Left hindlimb (tissue), 1 donor: ENCODE results near the gene LIN7A.
"Not testable (repeated sequence)": the region's sequence is repeated elsewhere in the genome, so short reads cannot be mapped to it uniquely, and the experiment has no call there.

Experiments
- DNase-seq: peaks from one replicate; pipeline ENCODE4 v3.0.0-alpha.2; 2018

LIN7A gene

DNA sequence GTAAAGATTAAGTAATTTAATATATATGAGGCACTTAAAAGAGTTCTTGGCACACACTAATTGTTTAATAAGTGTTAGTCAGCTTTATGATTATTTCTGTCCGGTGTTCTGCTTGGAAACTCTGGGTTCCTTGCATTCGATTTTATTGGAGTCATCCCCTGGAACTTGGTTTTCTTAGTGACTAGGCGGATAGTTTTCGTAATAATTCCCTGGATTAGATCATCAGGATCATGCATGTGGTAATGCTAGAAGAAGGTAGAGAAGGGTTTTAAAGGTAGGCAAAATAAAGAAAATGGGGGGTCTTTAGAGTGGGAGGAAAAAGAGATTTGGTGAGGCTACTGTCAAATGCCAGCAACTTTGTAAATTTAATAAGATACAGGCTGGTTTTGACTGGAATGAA, 132.6 kb downstream of the LIN7A start:
- DNase-seq = no peak

DNA sequence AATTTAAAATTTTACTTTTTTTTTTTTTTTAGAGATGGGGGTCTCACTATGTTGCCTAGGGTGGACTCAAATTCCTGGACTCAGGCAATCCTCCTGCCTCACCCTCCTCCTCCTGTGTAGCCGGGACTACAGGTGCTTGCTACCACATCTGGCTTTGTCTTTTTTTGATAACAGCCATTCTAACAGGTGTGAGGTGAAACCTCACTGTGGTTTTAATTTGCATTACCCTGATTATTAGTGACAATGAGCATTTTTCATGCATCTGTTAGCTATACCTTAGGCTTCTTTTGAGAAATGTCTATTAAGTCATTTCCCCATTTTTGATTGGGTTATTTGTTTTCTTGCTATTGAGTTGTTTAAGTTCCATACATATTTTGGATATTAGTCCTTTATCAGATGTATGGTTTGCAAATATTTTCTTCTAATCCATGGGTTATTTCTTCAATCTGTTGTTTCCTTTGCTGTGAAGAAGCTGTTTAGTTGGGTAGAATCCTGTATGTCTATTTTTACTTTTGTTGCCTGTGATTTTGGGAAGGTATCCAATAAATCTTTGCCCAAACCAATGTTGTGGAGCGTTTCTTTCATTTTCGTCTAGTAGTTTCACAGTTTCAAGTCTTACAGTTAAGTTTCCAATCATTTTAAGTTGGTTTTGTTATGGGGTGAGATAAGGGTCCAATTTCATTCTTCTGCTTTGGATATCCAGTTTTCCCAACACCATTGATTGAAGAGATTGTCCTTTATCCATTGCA, 134.9 kb downstream of the LIN7A start:
- no peak for DNase-seq

- DNase-seq = no peak
Observed at GRCh38 chr12:80798281-80798680, 139.5 kb downstream of the LIN7A start.

DNA sequence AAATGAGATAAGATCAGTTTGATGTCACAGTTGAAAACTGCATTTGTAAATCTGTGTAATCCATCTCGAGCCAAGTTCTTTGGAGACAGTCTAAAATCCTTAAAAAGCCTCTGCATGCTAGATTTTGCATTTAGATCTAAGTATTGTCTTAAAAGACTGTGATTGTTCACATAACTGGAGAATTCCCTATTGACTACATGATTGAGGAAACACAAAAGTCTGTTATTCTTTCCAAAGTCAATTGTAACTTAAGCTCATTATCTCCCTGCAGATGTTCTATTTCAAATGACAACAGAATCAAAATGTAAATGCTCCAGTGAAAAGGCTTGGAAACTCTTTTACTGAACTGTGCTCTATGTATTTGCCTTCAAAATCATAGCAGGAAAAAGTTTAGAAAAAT, 143.2 kb downstream of the LIN7A start:
- DNase-seq = no peak

DNA sequence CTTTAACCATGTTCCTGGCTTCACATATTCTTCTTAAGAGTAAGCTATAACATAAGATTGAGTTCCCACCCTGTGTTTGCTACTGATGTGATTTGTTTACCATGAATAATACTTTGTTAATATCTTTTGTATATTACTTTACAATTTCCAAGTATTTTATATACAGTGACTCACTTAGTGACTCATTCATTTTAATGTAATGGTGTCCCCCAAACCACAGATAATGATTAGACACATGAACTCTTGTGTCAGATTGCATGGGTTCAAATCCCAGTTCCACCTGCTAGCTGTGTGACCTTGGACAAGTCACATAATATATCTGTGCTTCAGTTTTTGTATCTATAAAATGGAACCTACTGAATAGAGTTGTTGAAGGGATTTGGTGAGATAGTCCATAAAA, 144.9 kb downstream of the LIN7A start:
- DNase-seq = no peak

DNA sequence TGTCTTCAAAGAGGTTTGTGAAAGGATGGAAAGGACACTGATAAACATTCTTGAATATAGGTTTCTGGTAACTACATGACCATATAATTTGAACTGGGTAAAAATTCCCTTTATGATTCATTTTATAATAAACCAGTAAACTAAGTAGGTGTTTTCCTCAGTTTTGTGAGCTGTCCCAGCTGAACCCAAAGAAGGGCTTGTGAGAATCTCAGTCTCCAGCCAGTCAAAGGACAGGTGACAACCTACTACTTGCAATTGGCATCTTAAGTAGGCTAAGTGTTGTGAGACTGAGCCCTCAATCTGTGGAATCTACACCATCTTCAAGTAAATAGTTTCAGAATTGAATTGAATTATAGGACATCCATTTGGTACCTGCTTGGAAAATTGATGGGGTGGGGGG, 145.9 kb downstream of the LIN7A start:
- no peak for DNase-seq

DNA sequence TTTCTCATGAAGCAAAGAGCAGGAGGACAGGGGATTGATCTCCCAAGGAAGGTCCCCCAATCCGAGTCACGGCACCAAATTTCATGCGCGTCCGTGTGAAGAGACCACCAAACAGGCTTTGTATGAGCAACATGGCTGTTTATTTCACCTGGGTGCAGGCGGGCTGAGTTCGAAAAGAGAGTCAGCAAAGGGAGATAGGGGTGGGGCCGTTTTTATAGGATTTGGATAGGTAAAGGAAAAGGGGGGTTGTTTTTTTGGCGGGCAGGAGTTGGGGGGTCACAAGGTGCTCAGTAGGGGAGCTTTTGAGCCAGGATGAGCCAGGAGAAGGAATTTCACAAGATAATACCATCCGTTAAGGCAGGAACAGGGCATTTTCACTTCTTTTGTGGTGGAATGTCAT, 149.3 kb downstream of the LIN7A start:
- DNase-seq = not testable (repeated sequence)

- DNase-seq = not testable (repeated sequence)
Observed at GRCh38 chr12:80782963-80783470, 154.7 kb downstream of the LIN7A start.

GRCh38 chr12:80781313-80781712, 156.4 kb downstream of the LIN7A start:
- DNase-seq = no peak

- DNase-seq = no peak
Observed at GRCh38 chr12:80780746-80781145, 157.0 kb downstream of the LIN7A start.

DNA sequence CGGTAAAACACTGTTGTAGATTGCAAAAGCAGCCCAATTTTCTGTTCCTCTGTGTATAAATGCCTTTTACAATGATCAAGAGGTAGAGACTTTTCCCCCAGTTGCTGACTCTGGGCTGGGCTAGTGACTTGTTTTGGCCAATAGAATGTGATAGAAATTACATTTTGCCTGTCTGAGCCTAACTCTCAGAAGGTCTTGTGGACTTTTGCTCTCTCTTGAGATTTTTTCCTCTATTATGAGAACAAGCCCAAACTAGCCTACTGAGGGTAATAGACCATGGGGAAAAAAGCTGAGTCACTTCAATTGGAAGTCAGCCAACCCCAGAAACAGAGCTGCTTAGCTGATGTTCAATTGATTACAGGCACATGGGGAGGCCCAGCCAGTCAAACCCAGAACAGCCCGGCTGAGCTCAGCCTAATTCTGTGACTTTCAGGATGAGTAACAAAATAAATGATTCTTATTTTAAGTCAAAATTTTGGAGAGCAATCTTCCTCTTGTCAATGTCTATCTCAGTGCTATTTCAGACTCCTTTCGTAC, 159.7 kb downstream of the LIN7A start:
- peak; percentile 36 for DNase-seq

GRCh38 chr12:80777587-80777986, 160.1 kb downstream of the LIN7A start:
- DNase-seq = no peak

GRCh38 chr12:80776706-80777105, 161.0 kb downstream of the LIN7A start:
- no peak for DNase-seq

DNA sequence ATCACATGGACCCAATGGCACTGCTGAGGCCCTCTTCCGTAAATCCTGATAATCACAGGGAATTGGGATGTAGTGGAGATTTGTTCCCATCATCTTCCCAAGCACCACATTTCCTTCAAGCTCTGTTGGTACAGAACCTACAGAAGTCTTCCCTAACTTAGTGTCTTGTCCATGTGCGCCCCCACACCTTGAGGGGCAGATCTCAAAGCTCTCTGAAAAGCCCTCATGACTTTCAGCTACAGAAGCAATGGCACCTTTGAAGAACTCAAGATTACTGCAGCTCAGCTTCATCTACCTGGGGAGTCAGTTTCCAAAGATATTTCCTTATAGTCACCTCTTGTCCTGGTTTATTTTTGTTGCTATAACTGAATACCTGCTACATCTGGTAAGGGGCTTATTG, 166.8 kb downstream of the LIN7A start:
- no peak for DNase-seq

GRCh38 chr12:80769553-80770140, 168.1 kb downstream of the LIN7A start:
- no peak for DNase-seq

DNA sequence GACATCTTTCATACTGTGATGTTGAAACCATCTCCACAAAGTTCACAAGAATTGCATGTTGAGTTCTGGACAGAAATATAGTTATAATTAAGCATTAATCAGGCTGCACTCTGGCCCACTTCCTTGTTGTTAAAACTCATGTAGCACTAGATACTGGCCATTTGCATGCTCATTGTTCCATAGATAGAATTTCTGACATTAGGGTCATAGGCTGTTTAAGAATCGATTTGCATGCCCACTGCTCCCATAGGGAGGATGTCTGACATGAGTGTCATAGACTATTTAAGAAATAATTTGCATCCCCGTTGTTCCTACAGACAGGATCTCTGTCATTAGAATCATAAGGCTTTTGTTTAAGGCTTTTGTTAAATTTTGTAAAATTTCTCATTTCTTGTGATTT, 170.8 kb downstream of the LIN7A start:
- DNase-seq = no peak

GRCh38 chr12:80766210-80766609, 171.5 kb downstream of the LIN7A start:
- DNase-seq = no peak

GRCh38 chr12:80763874-80764273, 173.9 kb downstream of the LIN7A start:
- DNase-seq = no peak

DNA sequence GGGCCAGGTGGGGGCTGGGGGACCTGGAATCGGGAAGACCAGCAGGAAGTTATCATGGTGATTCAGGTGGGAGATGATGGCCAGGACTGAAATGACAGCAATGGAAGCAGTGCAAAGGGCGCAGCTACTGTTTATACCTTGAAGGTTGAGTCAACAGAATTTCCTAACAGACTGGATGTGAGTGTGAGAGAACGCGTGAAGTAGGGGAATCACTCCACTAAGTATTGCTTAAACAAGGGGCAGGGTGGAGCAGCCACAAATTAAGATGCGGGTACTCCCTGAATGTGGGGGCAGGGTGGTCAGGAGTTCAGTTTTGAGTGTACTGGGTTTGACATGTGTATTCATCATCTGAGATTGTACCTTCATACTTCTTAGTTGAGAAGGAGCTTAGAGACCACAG, 175.9 kb downstream of the LIN7A start:
- no peak for DNase-seq

DNA sequence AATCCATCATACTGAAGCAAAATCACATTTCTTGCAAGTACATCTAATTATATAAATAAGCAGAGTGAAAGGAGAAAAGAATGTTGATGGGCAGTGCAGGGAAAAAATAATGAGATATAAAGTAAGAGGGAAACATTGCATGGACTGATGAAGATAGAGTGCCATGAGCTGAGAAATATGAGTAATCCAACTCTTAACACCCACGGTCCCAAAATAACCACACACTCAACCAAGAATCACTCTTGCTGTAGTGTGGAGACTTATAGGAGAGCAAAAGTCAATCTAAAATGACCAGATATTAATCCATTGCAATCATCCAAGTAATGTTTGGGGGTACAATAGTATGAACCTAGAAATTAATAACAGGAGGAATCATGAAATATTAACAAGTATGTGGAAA, 180.9 kb downstream of the LIN7A start:
- DNase-seq = no peak

GRCh38 chr12:80754274-80754673, 183.5 kb downstream of the LIN7A start:
- DNase-seq = no peak

GRCh38 chr12:80752464-80752863, 185.3 kb downstream of the LIN7A start:
- no peak for DNase-seq

GRCh38 chr12:80749456-80749855, 188.3 kb downstream of the LIN7A start:
- DNase-seq = no peak

DNA sequence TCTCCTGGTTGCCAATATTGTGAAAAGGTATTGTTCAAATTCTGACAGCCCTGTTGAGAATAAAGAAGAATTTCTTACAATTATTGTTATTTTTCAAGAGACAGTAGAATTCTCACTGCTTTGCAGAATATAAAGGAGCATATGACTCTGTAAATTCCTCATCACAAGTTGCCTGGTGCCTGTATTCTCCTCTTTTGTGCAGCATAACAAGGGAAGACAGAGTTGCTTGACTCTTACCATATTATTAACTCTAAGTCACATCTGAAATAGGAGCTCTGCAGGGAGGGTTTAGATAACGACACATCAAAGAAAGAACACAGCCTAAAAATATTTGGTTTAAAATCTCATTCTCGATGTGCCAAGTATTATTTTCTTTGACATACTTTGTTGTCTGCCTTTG, 189.9 kb downstream of the LIN7A start:
- no peak for DNase-seq
